Neural progenitor cell (in vitro differentiated cells): ENCODE measurements around the gene SWAP70.

Source experiments
- CTCF ChIP-seq: fragments of 200-600 bp; sonication (generic); IDR thresholded peaks from 2 replicates; pipeline ENCODE4 v1.5.1; 2017; ENCODE audit warnings: antibody characterized with exemption, mild to moderate bottlenecking
- EZH2 ChIP-seq: fragments of 200-600 bp; sonication (generic); IDR thresholded peaks from 2 replicates; pipeline ENCODE4 v1.6.1; 2017; ENCODE audit warnings: antibody characterized with exemption, mild to moderate bottlenecking, moderate library complexity
- EZH2phosphoT487 ChIP-seq: fragments of 200-600 bp; sonication (generic); IDR thresholded peaks from 2 replicates; pipeline ENCODE4 v1.6.1; 2017; ENCODE audit warnings: antibody characterized with exemption

GRCh38 chr11:9678576-9678975, 14.7 kb downstream of the SWAP70 start:
- TF ChIP-seq CTCF (no peak), EZH2 (no peak), EZH2phosphoT487 (no peak)
